GM18861 (cell line): ENCODE results near the gene PIGU.

Source experiments
- ATAC-seq: cut with Tn5 transposase; IDR thresholded peaks from one replicate; pipeline ENCODE4 v1.9.1; 2021; ENCODE audit not compliant: unreplicated experiment

The PIGU gene

GRCh38 chr20:34560141-34560523 lies 116.8 kb downstream of the PIGU start:
- ATAC-seq = no peak

GRCh38 chr20:34559311-34560140 lies 117.4 kb downstream of the PIGU start:
- no peak for ATAC-seq

GRCh38 chr20:34558320-34559218 lies 118.3 kb downstream of the PIGU start, which contains the start of gene MAP1LC3A:
Gene MAP1LC3A (plus strand): TSS chr20:34558718. CDS start chr20:34558869, 151 bp downstream.
- no peak for ATAC-seq

- no peak for ATAC-seq
Measured at GRCh38 chr20:34557936-34558319, 119.0 kb downstream of the PIGU start.

GRCh38 chr20:34553366-34553867 lies 123.5 kb downstream of the PIGU start:
- ATAC-seq = no peak

GRCh38 chr20:34552569-34552968 lies 124.3 kb downstream of the PIGU start:
- no peak for ATAC-seq

- no peak for ATAC-seq
Measured at GRCh38 chr20:34549929-34550305, 127.0 kb downstream of the PIGU start.

- no peak for ATAC-seq
Measured at GRCh38 chr20:34549291-34549928, 127.5 kb downstream of the PIGU start.

- no peak for ATAC-seq
Measured at GRCh38 chr20:34547844-34548613, 128.9 kb downstream of the PIGU start.

DNA sequence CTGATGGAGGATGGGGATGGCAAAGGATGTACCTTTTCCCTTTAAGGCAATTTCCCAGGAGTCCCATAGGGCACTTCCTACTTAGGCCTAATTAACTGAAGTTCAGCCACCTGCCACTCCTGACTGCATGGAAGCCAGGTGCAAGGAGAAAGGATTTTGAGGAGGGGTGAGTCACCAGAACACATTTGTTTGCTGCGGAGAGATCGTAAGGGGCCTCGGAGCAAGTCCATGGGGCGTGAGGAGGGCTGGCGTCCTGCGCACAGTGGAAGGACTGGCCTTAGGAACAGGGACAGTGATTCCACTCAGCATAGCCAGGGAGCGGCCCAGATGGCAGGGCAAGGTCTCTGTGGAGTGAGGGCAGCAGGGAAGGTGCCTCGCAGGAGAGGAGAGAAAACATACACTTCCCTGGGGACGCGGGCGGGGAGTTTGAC lies 130.1 kb downstream of the PIGU start:
- no peak for ATAC-seq

GRCh38 chr20:34544109-34544796 lies 132.6 kb downstream of the PIGU start:
- ATAC-seq = no peak

DNA sequence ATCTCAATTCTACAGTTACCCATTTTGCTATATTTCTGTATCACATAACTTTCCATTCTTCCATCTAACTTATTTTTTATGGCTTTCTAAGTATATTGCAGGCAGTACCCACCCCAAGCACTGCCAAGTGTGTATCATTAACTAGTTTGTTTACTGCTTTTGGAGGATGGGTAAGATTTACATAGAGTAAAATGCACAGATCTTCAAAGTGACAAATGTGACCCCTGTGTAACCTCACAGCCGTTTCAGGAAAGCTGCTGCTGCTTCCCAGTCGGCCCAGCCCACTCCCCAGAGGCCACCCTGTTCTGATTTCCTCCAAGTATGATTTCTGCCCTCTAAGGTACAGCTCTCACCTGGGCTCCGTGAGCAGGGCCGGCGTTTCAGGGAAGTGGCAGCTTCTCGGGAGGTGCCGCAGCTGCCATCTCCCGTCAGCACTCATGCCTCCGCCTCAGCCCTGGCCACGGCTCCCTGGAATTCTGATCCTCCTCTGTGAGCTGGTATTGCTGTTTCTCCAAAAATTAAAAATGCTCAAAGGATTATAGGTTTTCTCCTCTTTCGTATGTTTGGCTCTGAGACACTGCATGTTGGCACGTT lies 133.3 kb downstream of the PIGU start:
- ATAC-seq = no peak

- no peak for ATAC-seq
Measured at GRCh38 chr20:34542439-34542838, 134.5 kb downstream of the PIGU start.

DNA sequence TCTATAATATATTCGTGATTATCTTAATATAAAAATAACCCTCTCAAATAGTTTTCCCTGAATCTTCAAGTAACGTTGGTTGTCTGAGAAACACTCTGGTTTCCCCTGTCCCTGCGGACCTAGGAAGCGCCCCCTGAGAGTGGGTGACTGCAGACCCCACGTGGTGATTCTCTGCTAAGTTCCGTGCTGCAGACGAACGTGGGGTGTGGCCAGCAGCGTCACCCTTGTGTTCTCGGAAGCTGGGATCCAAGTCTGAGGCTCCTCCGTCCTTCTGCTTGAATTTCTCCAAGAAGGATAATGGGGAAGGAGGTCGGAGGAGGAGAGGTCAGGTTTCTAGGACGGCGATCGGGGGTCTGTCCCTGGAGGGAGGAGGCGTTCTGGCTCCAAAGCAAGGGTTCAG lies 135.0 kb downstream of the PIGU start:
- no peak for ATAC-seq

- no peak for ATAC-seq
Measured at GRCh38 chr20:34541264-34541901, 135.5 kb downstream of the PIGU start.

DNA sequence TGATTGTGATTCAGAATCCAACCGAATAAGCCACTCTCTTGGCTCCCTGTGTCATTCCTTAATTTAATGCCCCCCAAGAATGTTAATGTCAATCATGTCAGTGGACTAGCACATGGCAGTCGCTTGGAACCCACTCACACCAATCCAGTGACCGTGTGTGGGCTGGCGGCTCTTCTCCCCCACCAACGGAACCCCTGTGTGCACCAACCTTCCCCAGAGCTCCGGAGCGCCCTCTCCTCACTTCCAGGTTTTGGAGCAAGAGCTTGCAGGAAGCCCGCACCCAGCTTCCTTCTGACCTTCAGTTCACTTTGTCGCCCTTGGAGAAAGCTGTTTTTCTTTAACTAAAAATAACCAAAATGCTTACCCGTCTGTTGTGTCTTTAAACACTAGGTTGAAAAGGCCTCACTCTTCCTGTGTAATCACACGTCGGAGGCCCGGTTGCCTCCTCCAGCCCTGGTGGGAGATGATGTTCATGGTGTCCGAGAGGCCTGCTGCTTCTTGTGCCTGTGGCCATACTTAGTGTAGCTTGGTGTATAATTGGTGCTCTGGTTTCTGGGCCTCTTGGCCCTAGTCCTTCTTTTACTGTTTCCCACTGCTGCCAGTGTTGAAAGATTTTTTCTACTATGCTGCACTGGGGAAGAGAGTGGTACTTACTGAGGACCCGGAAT lies 136.2 kb downstream of the PIGU start:
- no peak for ATAC-seq

DNA sequence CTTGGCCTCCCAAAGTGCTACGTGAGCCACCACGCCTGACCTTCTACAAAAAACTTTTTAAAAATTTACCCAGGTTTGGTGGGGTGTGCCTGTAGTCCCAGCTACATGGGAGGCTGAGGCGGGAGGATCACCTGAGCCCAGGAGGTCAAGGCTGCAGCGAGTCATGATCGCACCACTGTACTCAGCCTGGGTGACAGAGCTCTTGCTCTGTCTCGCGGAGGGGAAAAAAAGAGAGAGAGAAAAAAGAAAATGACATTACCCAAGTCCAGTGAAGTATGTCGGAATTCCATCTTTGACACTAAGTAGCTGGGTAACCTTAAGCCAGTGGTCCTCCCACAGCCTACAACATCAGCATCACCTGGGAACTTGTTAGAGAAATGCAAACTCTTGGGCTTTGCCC lies 137.1 kb downstream of the PIGU start:
- ATAC-seq = no peak

DNA sequence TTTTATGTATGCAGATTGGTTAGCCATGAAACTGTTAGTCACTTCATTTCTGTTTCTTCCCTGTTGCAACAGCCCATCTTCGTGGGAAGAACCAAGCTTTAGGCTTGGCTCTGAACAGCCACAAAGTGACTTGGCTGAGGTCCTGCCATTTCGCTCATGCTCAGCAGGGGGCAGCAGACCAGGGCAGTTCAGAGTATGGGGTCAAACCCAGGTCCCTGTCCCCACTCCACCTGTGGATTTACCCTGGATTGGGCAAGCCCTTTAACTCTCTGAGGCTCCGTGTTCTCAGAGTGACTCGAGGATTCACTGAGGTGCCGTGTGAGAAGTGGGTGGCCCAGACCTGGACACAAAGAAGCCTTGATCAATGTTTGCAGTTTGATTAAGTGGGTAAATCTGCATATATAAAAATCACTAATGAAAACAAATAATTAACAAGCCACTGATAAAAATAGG lies 138.2 kb downstream of the PIGU start:
- no peak for ATAC-seq
